Keratinocyte (primary cell): ENCODE results near the gene ATN1. TPM values are rescaled to one million over a fixed set of nuclear protein-coding genes. Genes with fewer than 3 reads are reported as not detected.
A peak's percentile ranks its signal among the peaks of the same experiment; 100 is the strongest.

Source experiments
- DNase-seq: peaks from one replicate; pipeline ENCODE4 v3.0.0-alpha.2; 2011; ENCODE audit warnings: low read depth, missing footprints, low spot score
- FAIRE-seq: peaks from 2 replicates; lab custom pipeline; 2011; peaks lifted over from hg19 to GRCh38; lab: Jason Lieb, UNC
- H2AFZ ChIP-seq: 2 replicates; pipeline ENCODE4 v1.6.0; 2012; ENCODE audit warnings: low read length, control low read depth, inconsistent platforms; ENCODE audit not compliant: control insufficient read depth
- H3K27ac ChIP-seq: 2 replicates; pipeline ENCODE4 v1.5.1; 2011; ENCODE audit warnings: low read length; ENCODE audit not compliant: control insufficient read depth, insufficient read depth
- H3K27me3 ChIP-seq: 3 replicates; pipeline ENCODE4 v1.6.0; 2011; ENCODE audit warnings: low read length; ENCODE audit not compliant: control insufficient read depth, insufficient read depth; ENCODE audit errors: extremely low read depth
- H3K36me3 ChIP-seq, 2 experiments: 2 replicates in 1 of 2; 3 replicates in 1 of 2; pipeline ENCODE4 v1.5.1; 2011; ENCODE audit warnings: low read length in 2 of 2, mild to moderate bottlenecking in 1 of 2; ENCODE audit not compliant: control insufficient read depth in 2 of 2, insufficient read depth in 2 of 2; ENCODE audit errors: extremely low read depth in 1 of 2
- H3K4me1 ChIP-seq: 3 replicates; pipeline ENCODE4 v1.5.1; 2011; ENCODE audit warnings: low read length; ENCODE audit not compliant: control insufficient read depth, insufficient read depth; ENCODE audit errors: extremely low read depth
- H3K4me2 ChIP-seq: 3 replicates; pipeline ENCODE4 v1.6.0; 2011; ENCODE audit warnings: low read depth, low read length; ENCODE audit not compliant: control insufficient read depth, insufficient read depth; ENCODE audit errors: extremely low read depth
- H3K4me3 ChIP-seq, 3 experiments: fragments of 200-600 bp in 1 of 3; sonication (generic) in 1 of 3; 2 replicates in 2 of 3; 3 replicates in 1 of 3; pipeline ENCODE4 v1.5.1; 2011 to 2016; ENCODE audit warnings: low read length in 3 of 3, mild to moderate bottlenecking in 3 of 3, control low read depth in 2 of 3, inconsistent platforms in 1 of 3, low read depth in 1 of 3, mixed read lengths in 1 of 3, mixed run types in 1 of 3, moderate library complexity in 1 of 3; ENCODE audit not compliant: control insufficient read depth in 2 of 3, insufficient read depth in 2 of 3; ENCODE audit errors: extremely low read depth in 1 of 3
- H3K79me2 ChIP-seq: 2 replicates; pipeline ENCODE4 v1.6.0; 2012; ENCODE audit warnings: low read length; ENCODE audit not compliant: control insufficient read depth, insufficient read depth
- H3K9ac ChIP-seq: 3 replicates; pipeline ENCODE4 v1.6.0; 2011; ENCODE audit warnings: low read length; ENCODE audit not compliant: control insufficient read depth, insufficient read depth; ENCODE audit errors: extremely low read depth
- H3K9me1 ChIP-seq: 3 replicates; pipeline ENCODE4 v1.6.0; 2011; ENCODE audit warnings: low read length; ENCODE audit not compliant: control insufficient read depth, insufficient read depth; ENCODE audit errors: extremely low read depth
- H3K9me3 ChIP-seq: 2 replicates; pipeline ENCODE4 v1.5.1; 2012; ENCODE audit warnings: low read depth, low read length; ENCODE audit not compliant: control insufficient read depth
- H4K20me1 ChIP-seq: 3 replicates; pipeline ENCODE4 v1.6.0; 2011; ENCODE audit warnings: low read length; ENCODE audit not compliant: control insufficient read depth, insufficient read depth; ENCODE audit errors: extremely low read depth
- EZH2 ChIP-seq: IDR thresholded peaks from one replicate; pipeline ENCODE4 v1.6.1; 2012; ENCODE audit warnings: inconsistent platforms, mild to moderate bottlenecking, low read length, moderate library complexity
- dilution Hi-C: fragments of 300-500 bp; cut with MboI; formaldehyde crosslinking; loops from one replicate; pipeline ENCODE4 v1.7.0; 2020; ENCODE audit warnings: low sequenced_read_pairs; ENCODE audit not compliant: extremely low pct_ligation_motif_present
- polyA plus RNA-seq, 5 experiments: library from polyadenylated mRNA; depleted of rRNA in 3 of 5; stranded (reverse) in 3 of 5; stranded (forward) in 1 of 5; unstranded in 1 of 5; fragments of >200 nt; gene quantifications; 1 replicate in 1 of 5; 2 replicates in 3 of 5; 3 replicates in 1 of 5; pipeline versions ENCODE4 v1.2.1 to v1.2.3, GENCODE V29; 2011 to 2012; ENCODE audit warnings: missing spikeins in 2 of 5, low read depth in 1 of 5, low replicate concordance in 1 of 5
- TF ChIP-seq, protein P1 (sequence below), 3 experiments: IDR thresholded peaks in 1 of 3; conservative IDR thresholded peaks in 1 of 3; optimal IDR thresholded peaks in 1 of 3; 2 replicates in 2 of 3; 3 replicates in 1 of 3; pipeline versions ENCODE3 to v1.5.1; 2011; ENCODE audit warnings: low read length in 3 of 3, mild to moderate bottlenecking in 3 of 3, moderate library complexity in 2 of 3, control low read depth in 1 of 3, inconsistent platforms in 1 of 3; ENCODE audit not compliant: insufficient read depth in 2 of 3; ENCODE audit errors: extremely low read depth in 1 of 3

ATN1 gene
- polyA plus RNA-seq, 1 donor (not counting 4 experiments of a cell fraction or from before 2014, with no cell fraction given) = 6.2 TPM

DNA sequence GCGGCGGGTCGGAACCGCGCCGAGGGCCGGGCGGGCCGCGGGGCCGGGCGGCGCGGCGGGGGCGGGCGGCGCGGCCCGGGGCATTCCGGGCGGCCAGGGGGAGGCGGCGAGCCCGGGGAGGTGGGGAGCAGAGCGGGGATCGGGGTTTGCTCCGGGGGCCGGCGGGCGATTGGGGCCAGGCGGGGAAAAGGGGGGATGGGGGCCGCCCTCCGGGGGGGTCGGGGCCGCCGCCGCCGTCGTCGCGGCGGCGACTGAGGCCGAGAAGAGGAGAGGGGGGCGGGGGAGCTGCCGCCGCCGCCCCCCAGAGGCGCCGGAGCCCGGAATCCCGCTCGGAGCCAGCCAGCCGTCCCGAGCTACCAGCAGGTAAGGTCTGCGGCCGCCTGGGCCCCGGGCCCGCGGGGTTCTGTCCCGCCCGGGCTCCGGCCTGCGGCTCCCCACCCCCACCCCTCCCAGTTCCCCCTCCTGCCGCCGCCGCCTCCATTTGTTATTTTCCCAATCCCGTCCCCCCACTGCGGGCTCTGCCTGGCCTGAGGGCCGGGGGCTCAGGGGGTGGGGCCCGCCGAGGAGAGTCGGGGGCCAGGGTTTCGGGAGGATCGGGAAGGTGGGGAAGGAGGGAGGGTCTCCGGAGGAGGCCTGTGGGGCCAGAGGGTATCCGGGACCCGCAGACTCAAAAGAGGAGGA, 403 bp downstream of the ATN1 start:
- Histone ChIP-seq H3K4me2 (peak overlapping the region; percentile 95), H3K79me2 (peaks cover 46% of the 10 kb centered on the region), H3K4me1 (peaks cover 42% of the 10 kb centered on the region), H3K9me1 (peaks cover 3% of the 10 kb centered on the region), H3K9me3 (no peaks in the 10 kb centered on the region), H3K27ac (peak overlapping the region; percentile 34), H4K20me1 (peaks cover 4% of the 10 kb centered on the region), H3K4me3 (peak overlapping the region; percentile 64 to 91 (median 69)), H3K9ac (peak overlapping the region; percentile 81), H2AFZ (no peak overlapping the region), H3K36me3 (peaks cover 0 to 3% of the 10 kb centered on the region in 2 experiments), H3K27me3 (no peaks in the 10 kb centered on the region)
- FAIRE-seq (no peak), DNase-seq (no peak)
- dilution Hi-C loops = no loop called here
- TF ChIP-seq EZH2 = no peak
- TF ChIP-seq, protein P1, sequence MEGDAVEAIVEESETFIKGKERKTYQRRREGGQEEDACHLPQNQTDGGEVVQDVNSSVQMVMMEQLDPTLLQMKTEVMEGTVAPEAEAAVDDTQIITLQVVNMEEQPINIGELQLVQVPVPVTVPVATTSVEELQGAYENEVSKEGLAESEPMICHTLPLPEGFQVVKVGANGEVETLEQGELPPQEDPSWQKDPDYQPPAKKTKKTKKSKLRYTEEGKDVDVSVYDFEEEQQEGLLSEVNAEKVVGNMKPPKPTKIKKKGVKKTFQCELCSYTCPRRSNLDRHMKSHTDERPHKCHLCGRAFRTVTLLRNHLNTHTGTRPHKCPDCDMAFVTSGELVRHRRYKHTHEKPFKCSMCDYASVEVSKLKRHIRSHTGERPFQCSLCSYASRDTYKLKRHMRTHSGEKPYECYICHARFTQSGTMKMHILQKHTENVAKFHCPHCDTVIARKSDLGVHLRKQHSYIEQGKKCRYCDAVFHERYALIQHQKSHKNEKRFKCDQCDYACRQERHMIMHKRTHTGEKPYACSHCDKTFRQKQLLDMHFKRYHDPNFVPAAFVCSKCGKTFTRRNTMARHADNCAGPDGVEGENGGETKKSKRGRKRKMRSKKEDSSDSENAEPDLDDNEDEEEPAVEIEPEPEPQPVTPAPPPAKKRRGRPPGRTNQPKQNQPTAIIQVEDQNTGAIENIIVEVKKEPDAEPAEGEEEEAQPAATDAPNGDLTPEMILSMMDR (optimal IDR thresholded peaks at IDR 0.05 in 1 of 3, IDR thresholded peaks at IDR 0.05 in 1 of 3, conservative IDR thresholded peaks at IDR 0.05 in 1 of 3; ENCODE audit: extremely low read depth in 1 of 3, insufficient read depth in 2 of 3, low read length in 3 of 3) = no peak

DNA sequence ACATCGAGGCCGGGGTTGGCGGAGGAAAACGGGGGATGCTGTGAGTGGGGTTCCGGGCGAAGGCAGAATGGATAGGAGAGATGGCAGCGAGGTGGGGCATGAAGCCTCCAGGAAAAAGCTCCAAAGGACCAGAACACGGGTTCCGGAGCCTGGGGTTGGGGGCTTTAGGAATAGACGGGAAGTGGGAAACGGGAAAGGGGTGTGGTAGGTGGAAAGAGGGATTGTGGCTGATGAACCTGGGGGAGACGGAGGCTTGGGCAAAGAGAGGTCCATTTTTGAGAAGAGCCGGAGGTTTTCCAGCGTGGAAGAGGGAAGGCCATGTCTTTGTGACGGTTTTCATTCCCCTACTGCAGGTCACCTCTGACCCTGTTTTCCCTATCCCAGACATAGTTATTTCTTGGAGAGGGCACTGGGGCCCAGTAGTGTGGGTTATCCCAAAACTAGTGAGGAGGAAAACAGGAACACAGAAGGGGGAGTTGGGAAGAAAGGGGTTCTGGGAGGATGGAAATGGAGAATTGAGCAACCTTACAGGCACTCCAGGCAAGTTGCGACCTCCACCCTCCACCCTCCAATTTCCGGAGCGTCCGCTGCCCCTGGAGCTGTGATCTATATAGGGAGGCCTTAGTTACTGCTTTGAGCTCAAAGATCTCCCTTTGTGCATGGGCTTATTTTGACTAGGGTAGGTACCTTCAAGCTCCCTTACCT, 1.1 kb downstream of the ATN1 start:
- FAIRE-seq (no peak), DNase-seq (no peak)
- peaks cover 46% of the 10 kb centered on the region for H3K79me2 ChIP-seq
- no peak overlapping the region for H2AFZ ChIP-seq
- H3K4me2 ChIP-seq = peak overlapping the region; percentile 95
- peaks cover 42% of the 10 kb centered on the region for H3K4me1 ChIP-seq
- H3K36me3 ChIP-seq = peaks cover 2 to 3% of the 10 kb centered on the region in 2 experiments
- peak overlapping the region; percentile 64 to 91 (median 69) for H3K4me3 ChIP-seq
- peaks cover 3% of the 10 kb centered on the region for H3K9me1 ChIP-seq
- peaks cover 4% of the 10 kb centered on the region for H4K20me1 ChIP-seq
- TF ChIP-seq EZH2 = no peak
- TF ChIP-seq, protein P1 (optimal IDR thresholded peaks at IDR 0.05 in 1 of 3, IDR thresholded peaks at IDR 0.05 in 1 of 3, conservative IDR thresholded peaks at IDR 0.05 in 1 of 3; ENCODE audit: extremely low read depth in 1 of 3, insufficient read depth in 2 of 3, low read length in 3 of 3) = no peak
- no peaks in the 10 kb centered on the region for H3K9me3 ChIP-seq
- peak overlapping the region; percentile 81 for H3K9ac ChIP-seq
- dilution Hi-C loops = no loop called here
- H3K27me3 ChIP-seq = no peaks in the 10 kb centered on the region
- H3K27ac ChIP-seq = peak overlapping the region; percentile 34
